Measurements from ENCODE around the gene HECTD2.
"Not testable (repeated sequence)": the region's sequence is repeated elsewhere in the genome, so short reads cannot be mapped to it uniquely, and the experiment has no call there.

Gene HECTD2

DNA sequence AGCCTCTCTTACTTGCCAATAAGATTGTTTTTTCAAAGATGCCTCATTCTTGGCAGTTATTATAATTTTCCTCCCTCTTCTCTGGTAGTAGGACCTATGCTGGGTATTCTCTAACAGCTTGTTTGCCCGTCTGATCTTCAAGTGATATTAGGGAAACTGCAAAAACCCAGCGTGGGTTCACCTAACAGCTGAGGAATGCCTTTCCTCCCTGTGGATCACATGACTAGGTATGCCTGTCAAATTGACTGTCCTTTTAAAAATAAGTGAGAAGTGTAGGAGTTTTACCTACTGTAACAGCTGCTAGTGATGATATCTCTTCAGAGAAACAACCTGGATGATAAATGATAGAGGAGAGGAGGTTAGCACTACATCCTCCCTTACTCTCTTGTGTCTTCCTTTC, 22.0 kb downstream of the HECTD2 start:
- DNase-seq = no peak
- H3K9me3 ChIP-seq = no peaks in the 10 kb centered on the region
- TF ChIP-seq, protein P1, sequence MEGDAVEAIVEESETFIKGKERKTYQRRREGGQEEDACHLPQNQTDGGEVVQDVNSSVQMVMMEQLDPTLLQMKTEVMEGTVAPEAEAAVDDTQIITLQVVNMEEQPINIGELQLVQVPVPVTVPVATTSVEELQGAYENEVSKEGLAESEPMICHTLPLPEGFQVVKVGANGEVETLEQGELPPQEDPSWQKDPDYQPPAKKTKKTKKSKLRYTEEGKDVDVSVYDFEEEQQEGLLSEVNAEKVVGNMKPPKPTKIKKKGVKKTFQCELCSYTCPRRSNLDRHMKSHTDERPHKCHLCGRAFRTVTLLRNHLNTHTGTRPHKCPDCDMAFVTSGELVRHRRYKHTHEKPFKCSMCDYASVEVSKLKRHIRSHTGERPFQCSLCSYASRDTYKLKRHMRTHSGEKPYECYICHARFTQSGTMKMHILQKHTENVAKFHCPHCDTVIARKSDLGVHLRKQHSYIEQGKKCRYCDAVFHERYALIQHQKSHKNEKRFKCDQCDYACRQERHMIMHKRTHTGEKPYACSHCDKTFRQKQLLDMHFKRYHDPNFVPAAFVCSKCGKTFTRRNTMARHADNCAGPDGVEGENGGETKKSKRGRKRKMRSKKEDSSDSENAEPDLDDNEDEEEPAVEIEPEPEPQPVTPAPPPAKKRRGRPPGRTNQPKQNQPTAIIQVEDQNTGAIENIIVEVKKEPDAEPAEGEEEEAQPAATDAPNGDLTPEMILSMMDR (IDR thresholded peaks at IDR 0.05) = no peak

GRCh38 chr10:91433620-91434019, 23.5 kb downstream of the HECTD2 start:
- H3K4me1 ChIP-seq = peaks cover 0 to 16% (median 0%) of the 10 kb centered on the region in 4 donors
- H3K4me3 ChIP-seq = no peak overlapping the region
- H3K36me3 ChIP-seq = peaks cover 13 to 22% (median 17%) of the 10 kb centered on the region in 3 donors
- TF ChIP-seq, protein P1 (IDR thresholded peaks at IDR 0.05) = no peak
- intact Hi-C loops (cut with DNase I; ENCODE audit: low total_unique reads) = no loop called here
- no peaks in the 10 kb centered on the region for H3K9me3 ChIP-seq
- DNase-seq = no peak
- no peaks in the 10 kb centered on the region for H3K27me3 ChIP-seq
- H3K27ac ChIP-seq = no peak overlapping the region

More for the DNA sequence above, 22.0 kb downstream of the HECTD2 start:
- H3K27ac ChIP-seq = no peak overlapping the region
- H3K4me3 ChIP-seq = no peak overlapping the region
- intact Hi-C loops (cut with DNase I; ENCODE audit: low total_unique reads) = no loop called here
- H3K4me1 ChIP-seq = peaks cover 0 to 16% (median 0%) of the 10 kb centered on the region in 4 donors
- H3K36me3 ChIP-seq = peaks cover 5 to 15% (median 11%) of the 10 kb centered on the region in 3 donors
- H3K27me3 ChIP-seq = no peaks in the 10 kb centered on the region

- no peak overlapping the region for H3K4me3 ChIP-seq
- TF ChIP-seq, protein P1 (IDR thresholded peaks at IDR 0.05) = no peak
- intact Hi-C loops (cut with DNase I; ENCODE audit: low total_unique reads) = no loop called here
Observed at GRCh38 chr10:91434041-91434440, 23.9 kb downstream of the HECTD2 start.

GRCh38 chr10:91435241-91435640, 25.1 kb downstream of the HECTD2 start:
- Histone ChIP-seq H3K27ac (no peak overlapping the region), H3K4me3 (no peak overlapping the region), H3K36me3 (peaks cover 15 to 22% (median 17%) of the 10 kb centered on the region in 3 donors), H3K9me3 (no peaks in the 10 kb centered on the region), H3K4me1 (peaks cover 0 to 16% (median 0%) of the 10 kb centered on the region in 4 donors), H3K27me3 (no peaks in the 10 kb centered on the region)
- TF ChIP-seq, protein P1 (IDR thresholded peaks at IDR 0.05) = no peak
- DNase-seq = no peak
- intact Hi-C loops (cut with DNase I; ENCODE audit: low total_unique reads) = no loop called here

More at GRCh38 chr10:91434041-91434440, 23.9 kb downstream of the HECTD2 start:
- no peak for DNase-seq
- Histone ChIP-seq H3K27me3 (no peaks in the 10 kb centered on the region), H3K27ac (no peak overlapping the region), H3K36me3 (peaks cover 15 to 22% (median 17%) of the 10 kb centered on the region in 3 donors), H3K4me1 (peaks cover 0 to 16% (median 0%) of the 10 kb centered on the region in 4 donors), H3K9me3 (no peaks in the 10 kb centered on the region)

DNA sequence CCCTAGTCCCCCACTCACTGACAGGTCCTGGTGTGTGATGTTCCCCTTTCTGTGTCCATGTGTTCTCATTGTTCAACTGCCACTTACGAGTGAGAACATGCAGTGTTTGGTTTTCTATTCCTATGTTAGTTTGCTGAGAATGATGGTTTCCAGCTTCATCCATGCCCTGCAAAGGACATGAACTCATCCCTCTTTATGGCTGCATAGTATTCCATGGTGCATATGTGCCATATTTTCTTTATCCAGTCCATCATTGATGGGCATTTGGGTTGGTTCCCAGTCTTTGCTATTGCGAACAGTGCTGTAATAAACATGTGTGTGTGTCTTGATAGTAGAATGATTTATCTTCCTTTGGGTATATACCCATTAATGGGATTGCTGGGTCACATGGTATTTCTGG, 28.1 kb downstream of the HECTD2 start:
- peaks cover 15 to 23% (median 18%) of the 10 kb centered on the region in 3 donors for H3K36me3 ChIP-seq
- H3K9me3 ChIP-seq; DNase-seq; H3K4me1 ChIP-seq; H3K27ac ChIP-seq; H3K27me3 ChIP-seq; H3K4me3 ChIP-seq; intact Hi-C loops (cut with DNase I; ENCODE audit: low total_unique reads): not testable (repeated sequence)

GRCh38 chr10:91444211-91445182, 34.4 kb downstream of the HECTD2 start:
- Histone ChIP-seq H3K36me3 (peaks cover 5 to 20% (median 7%) of the 10 kb centered on the region in 3 donors), H3K27ac (no peak overlapping the region), H3K9me3 (peaks cover 0 to 6% (median 0%) of the 10 kb centered on the region in 3 donors), H3K4me3 (no peak overlapping the region), H3K4me1 (peaks cover 0 to 10% (median 0%) of the 10 kb centered on the region in 4 donors), H3K27me3 (no peaks in the 10 kb centered on the region)
- no peak for DNase-seq
- TF ChIP-seq, protein P1 (IDR thresholded peaks at IDR 0.05) = no peak
- intact Hi-C loops (cut with DNase I; ENCODE audit: low total_unique reads) = no loop called here

Data from tibial artery (tissue), 4 donors.